GM18502 (cell line): ENCODE measurements around the gene MPP3.
"Not testable (repeated sequence)": the region's sequence is repeated elsewhere in the genome, so short reads cannot be mapped to it uniquely, and the experiment has no call there.

Source experiments
- ATAC-seq: cut with Tn5 transposase; IDR thresholded peaks from one replicate; pipeline ENCODE4 v1.9.1; 2021; ENCODE audit warnings: mild to moderate bottlenecking; ENCODE audit not compliant: unreplicated experiment, poor library complexity

Gene MPP3

DNA sequence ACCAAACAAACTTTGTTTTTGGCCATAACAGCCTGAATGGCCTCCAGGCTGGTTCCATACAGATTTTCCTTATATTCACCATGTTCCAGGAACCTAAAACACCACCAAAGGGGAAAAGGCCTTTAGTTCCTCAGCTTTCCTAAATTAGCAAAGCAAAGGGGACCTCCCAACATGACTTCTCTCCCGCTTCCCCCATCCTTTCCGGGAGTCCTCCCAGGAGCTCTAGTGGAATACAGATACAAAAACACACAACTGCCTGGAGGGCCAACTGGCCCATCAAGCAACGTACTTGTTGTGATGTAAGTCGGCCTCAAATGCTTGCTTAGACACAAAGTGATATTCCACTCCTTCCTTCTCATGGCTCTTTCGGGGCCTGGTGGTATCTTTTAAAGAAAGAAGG lies 22.1 kb downstream of the MPP3 start:
- no peak for ATAC-seq

DNA sequence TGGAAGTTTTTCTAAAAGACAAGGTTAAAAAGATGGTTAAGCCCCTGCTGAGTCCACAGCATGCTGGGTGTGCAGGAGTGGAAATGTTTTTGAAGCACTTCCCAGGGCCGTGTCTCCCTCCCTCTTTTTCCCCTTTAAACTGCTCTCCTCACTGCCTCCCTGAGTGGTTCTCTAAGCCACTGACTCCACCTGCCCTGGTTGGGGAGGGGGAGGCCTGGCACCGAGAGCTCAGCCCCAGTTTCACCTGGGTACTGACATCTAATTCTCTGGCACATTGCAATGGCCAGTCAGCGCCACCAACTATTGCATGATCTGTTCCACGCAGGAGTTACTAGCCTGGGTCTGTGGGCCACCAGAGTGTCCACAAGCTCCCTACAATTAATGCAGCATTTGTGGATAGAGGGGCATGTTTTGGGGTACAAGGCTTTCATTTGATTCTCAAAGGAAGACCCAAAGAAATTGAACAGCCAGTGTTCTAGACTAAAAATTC lies 22.7 kb downstream of the MPP3 start:
- ATAC-seq = no peak

DNA sequence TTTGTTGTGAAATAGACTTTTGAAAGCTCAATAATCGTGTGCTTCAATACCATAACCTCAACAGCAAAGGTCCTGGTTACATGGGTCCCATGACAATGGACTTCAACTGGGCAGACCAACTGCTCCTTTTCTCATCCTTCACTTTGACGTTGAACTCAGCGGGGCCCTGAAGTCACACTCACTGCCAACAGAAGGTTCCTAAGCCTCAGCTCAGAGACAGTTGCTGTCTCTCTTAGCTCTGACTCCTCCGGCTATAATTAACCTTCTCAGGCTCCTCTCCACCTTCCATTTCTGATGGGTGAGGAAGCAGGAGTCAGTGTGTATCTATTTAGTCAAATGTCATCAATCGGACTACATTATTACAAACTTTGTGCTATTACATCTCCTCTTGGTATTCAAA lies 23.8 kb downstream of the MPP3 start:
- ATAC-seq = no peak

DNA sequence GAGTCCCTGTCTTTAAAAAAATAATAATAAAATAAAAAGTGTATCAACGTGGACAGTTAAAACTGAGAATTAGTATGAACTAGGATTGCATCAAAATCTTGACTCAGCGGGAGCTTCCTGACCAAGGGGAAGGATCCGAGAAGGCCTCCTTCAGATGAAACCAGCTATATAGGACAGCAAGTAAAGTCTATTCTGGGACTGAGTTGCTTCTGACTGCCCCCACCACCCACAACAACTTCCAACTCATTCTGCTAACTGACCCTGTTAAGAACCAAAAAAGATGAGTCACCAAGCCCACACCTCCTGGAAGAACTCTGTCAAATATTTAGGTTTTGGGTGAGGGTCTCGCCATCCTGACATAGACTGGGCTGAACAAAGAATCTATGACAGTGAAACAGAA lies 24.9 kb downstream of the MPP3 start:
- ATAC-seq = no peak

DNA sequence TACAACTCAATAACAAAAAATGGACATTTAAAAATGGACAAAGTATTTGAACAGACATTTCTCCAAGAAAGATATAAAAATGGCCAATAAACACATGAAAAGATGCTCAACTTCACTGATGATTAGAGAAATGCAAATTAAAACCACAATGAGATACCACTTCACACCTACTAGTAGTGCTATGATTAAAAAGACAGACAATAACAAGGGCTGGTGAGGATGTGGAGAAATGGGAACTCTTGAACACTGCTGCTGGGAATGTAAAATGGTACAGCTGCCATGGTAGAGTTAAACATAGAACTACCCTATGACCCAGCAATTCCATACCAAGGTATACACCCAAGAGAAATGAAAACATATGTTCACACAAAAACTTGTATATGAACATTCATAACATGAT lies 27.8 kb downstream of the MPP3 start:
- no peak for ATAC-seq

DNA sequence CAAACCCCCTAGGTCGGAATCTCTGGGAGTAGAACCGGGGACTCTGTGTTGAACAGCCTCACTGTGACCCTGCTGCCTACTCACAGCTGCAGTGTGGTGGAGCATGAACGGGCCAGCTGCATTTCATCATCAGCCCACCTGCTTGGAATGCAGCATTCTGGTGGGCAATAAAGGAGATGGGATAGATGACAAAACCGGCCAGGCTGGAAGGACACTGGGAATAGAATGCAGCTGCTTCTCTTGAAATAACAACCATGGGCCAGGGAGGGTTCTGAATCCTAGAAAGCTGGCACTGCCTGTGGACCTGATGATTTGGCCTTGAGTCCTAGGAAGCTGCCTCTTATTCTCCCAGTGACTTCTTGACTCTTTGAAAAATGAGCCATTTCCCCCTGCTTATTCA lies 29.2 kb downstream of the MPP3 start:
- ATAC-seq = no peak

DNA sequence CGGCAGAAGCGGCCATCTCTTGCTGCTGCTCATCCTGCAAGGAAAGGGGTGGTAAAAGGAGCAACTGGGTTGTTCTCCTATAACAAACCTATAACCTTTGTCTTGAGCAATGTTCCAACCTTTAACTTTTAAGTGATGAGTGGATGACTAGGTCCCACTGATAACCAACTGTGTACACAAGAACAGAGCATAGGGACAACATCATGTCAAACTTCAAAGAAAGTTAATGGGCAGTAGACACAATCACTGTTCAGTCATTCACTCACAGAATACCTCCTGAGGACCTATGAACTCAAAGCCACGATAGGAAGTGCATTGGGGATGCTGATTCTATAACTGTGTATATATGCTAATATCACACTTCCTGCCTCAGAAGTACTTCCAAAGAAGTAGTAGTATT lies 31.1 kb downstream of the MPP3 start:
- ATAC-seq = no peak

DNA sequence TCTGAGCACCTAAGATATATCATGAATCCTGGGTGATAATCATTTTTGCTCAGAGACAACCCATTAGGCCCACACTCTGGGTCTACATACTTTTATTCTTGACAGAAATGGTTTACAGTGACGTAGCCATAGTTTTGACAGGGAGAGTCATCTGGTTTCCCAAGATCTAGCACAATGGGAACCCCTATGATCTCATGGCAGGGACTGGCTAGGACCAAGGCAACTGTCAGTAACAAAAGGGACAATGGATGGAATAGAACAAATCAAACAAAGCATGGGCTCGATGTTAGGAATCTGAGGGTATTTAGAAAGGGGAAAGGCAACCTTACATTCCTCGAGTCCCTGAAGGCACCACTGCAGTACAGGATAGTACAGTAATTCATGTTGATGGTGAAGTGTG lies 32.2 kb downstream of the MPP3 start:
- no peak for ATAC-seq

DNA sequence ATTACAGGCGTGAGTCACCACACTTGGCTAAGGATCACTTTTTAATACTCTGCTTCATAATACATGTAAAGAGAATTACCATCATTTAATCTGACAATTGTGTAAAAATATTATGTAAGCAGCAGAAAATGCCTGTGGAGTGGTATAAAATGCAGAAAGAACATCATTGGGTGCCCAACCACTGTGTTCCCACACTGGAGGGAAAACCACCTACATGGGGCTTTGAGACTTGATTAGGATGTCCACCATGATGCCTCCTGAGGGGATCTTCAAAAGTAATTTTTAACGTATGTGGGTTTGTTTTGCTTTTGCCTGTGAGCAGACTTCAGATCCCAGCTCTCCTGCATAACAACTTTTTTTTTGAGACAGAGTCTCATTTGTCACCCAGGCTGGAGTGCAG lies 33.9 kb downstream of the MPP3 start:
- ATAC-seq = no peak

DNA sequence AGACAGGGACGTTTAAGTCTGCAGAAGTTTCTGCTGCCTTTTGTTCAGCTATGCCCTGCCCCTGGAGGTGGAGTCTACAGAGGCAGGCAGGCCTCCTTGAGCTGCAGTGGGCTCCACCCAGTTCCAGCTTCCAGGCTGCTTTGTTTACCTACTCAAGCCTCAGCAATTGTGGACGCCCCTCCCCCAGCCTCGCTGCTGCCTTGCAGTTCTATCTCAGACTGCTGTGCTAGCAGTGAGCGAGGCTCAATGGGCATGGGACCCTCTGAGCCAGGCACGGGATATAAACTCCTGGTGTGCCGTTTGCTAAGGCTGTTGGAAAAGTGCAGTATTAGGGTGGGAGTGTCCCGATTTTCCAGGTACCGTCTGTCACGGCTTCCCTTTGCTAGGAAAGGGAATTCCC lies 34.9 kb downstream of the MPP3 start:
- not testable (repeated sequence) for ATAC-seq

DNA sequence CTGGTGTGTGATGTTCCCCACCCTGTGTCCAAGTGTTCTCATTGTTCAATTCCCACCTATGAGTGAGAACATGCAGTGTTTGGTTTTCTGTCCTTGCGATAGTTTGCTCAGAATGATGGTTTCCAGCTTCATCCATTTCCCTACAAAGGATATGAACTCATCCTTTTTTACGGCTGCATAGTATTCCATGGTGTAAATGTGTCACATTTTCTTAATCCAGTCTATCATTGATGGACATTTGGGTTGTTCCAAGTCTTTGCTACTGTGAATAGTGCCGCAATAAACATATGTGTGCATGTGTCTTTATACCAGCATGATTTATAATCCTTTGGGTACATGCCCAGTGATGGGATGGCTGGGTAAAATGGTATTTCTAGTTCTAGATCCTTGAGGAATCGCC lies 40.3 kb downstream of the MPP3 start:
- ATAC-seq = not testable (repeated sequence)

DNA sequence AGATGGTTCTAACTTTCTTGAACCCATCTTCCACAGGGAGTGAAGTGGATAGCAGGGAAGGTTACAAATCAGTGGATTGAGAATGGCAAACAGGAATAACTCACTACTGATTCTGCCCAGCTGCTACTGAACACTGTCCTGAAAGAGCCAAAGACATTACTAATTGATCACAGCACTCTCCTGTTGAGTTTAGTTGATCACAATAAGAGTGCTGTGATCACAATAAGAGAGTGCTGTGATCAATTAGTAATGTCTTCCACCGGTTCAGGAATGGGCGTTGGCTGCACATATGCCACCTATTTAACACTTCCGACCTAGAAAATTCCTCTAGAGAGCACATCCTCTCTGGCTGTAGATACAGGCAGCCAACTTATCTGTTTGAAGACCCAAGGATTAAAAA lies 41.4 kb downstream of the MPP3 start:
- ATAC-seq = no peak

DNA sequence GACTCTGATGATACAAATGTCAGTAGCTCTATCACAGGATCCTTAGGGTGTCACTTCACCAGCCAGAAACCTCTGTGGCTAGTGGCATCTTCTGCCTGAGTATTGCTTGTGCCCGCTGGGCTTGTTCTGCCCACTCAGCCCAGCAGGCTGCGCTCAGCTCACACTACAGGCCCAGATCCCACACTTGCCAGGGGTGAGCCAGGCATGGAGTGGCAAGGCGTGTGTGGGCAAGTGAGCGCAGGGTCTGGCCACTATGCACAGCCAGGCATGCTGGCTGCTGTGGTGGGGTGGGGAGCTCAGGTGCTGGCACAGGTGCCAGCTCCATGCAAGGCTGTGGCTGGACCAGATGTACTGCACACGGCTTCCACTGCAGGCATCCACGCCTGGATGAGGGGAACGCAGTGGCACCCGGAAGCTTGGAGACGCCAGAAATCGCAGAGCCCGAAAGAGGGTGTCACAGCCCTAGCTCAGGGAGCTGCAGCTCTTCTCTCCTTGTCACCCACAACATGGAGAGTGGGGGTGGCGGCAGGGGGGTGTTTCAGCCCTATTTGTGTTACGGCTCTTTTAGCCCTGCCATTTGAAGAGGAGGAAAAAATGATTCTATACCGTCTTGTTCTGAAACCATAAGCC lies 42.5 kb downstream of the MPP3 start:
- no peak for ATAC-seq

DNA sequence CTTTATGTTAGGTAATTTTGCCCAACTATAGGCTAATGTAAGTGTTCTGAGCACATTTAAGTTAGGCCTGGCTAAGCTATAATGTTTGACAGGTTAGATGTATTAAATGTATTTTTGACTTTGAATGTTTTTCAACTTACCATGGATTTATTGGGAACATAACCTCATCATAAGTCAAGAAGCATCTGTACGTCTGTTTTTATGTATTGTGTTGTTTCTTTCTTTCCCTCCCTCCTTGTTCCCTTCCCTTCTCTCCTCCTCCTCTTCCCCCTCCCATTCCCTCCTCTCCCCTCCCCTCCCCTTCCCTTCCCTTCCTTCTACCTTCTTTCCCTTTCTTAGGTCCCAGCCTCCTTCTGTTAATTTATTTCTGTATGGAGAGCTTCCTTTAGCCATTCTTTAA lies 43.5 kb downstream of the MPP3 start:
- ATAC-seq = no peak

DNA sequence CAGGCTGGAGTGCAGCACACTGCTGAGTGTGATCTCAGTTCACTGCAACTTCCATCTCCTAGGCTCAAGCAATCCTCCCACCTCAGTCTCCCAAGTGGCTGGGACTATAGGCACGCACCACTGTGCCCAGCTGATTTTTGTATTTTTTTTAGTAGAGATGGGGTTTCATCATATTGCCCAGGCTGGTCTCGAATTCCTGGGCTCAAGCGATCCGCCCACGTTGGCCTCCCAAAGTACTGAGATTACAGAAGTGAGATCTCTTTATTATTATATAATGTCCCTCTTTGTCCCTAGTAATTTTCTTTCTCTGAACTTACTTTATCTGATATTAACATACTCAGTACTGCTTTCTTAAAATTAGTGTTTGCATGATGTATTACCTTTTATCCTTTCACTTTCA lies 44.4 kb downstream of the MPP3 start:
- no peak for ATAC-seq

DNA sequence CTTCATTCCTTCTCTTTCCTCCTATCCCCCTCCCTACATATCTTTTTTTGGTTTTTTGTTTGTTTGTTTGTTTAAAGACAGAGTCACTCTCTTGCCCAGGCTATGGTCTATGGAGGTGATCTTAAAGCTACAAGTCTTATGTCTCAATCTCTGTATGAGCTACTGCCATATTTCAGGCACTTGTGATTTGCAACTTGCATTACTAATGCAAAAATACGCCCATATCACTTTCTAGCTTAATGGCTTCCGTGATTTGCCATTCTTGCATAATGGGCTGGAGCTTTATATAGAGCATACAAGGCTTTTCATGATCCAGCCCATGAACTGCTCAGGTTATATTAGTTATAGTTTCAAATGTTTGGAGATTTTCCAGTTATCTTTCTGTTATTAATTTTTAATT lies 45.2 kb downstream of the MPP3 start:
- no peak for ATAC-seq

DNA sequence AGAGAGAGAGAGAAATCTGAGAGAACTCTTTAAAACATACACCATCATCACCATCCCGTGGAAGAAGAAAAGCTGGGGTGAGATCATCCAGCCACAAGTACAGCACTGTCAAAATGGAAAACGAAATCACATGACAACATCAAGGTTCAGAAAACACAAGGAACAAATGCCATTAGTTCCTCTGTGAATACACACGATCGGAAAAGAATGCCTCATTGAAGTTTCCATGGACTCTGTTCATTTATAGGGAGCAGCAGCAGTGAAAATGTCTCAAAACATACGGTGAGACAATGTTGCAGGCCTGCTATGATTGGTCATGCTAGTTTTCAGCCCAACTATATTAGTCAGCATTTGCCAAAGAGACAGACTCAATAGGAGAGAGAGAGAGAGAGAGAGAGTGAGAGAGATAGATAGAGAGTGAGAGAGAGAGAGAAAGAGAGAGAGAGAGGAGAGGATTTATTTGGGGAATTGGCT lies 48.3 kb downstream of the MPP3 start:
- ATAC-seq = no peak

DNA sequence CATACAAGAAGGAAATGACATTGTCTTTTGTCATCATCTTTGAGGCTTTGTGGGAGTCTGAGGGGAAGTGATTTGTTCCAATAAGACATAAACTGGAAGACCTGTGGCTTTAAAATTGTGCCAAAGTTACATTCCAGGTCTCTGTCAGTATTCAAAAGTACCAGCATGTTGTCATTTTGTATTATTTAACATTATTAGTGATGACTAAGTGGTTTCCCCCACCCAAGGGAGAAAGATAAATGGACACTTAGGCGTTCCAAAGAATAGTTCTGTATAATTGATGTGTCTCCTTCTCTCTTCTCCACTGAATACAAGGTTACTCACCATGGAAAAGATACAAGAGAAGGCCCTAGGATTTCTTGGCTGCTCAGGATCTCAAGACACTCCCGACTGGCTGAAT lies 48.9 kb downstream of the MPP3 start:
- no peak for ATAC-seq

DNA sequence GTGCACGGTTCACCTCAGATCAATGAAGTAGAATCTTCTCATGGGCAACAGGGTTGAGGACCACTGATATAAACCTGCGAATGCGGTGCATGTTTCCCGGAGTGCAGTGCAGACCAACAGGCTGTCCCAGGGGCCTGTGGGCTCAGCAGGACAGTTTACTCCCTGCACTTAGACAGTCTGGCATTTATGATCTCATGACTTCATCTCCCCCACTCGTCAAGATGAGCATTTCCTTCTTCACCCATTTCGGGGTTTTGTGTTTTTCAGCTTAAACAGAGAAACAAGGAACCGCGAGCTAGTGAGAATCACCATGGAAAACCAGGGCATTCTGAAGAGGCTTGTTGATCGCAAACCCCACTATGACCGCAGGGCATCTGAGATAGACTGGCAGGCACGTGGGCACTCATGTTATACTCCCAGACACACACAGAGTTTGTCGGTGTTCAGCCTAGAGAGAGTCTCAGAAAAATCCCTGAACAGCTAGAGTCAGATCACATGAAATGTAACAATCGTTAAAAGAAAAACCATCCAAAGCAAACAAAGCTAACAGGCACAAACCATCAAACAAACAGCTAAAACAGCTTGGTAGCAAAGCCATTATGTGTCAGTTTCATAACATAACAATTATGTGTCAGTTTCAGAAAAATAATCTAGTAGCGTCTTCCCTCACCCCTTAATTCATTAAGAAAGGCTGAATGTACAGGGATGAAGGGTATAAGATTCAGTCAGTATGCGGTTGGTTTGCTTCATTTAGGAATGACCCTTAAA lies 49.8 kb downstream of the MPP3 start:
- ATAC-seq = no peak

DNA sequence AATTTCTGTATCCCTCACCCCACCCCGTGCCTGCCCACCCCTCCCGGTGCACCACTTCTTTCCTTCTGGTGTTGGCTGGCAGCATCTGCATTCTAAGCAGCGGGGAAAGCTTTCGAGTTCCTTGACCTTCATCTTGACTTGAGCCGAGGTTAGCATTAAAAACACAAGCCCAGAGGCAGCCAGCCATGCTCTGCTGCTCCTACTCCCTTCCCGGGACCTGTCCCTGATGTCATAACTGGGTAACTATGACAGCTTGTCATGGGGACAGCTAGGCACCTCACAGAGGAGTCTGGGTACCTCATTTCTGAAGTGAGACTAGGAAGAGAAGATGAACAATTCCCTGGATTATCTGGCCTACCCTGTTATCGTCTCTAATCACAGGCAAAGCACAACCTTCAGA lies 52.8 kb downstream of the MPP3 start, which contains the start of gene CFAP97D1:
TSS of gene CFAP97D1 (plus strand) at position 301 of the 400 bp plus-strand sequence. CDS start at position 329, 28 bp downstream.
- ATAC-seq = no peak

DNA sequence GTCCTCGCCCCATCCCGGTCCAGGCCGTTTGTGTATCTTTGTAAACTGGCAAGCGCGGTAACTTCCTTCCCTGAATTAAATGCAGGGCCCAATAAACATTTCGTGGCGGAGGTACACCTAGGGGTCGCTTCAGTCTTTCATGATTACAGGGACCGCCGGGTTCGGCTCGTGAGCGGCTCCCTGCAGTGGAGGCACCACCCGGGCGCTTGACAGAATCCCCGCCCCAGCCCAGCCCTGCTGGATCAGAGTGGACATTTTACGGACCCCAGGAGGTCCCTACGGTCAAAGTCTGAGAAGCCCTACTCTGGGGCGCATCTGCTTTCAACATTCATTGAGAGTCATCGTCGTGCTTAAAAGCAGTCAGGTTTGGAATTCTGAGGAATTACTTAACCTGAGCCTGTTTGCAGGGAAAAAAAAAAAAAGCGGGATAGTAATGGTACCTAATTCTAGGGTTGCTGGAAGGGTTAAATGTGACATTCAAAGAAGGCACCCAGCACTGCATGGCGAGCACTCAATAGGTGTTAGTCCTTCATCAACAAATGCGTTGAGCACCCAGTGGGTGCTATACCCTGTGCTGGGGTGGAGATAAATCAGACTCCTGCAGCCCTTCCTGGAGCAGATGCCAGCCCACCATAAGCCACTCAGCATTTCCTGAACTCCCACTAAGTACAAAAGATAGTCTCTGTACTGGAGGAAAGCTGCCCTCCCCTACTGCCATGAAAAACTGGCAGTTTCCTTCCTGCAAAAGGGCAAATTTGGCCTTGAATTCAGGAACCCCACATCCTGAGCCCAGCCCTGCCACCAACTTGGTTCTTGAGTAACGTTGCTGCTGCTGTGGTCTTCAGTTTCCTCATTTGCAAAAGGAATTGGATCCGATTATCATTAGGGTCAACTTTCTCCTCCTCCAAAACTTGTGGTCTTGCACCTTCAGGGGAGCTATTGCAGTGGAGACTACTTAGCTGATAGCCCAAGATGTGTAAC lies 53.5 kb downstream of the MPP3 start:
- ATAC-seq = no peak
